ENCODE measurements around the gene SLC38A1.

The SLC38A1 gene

DNA sequence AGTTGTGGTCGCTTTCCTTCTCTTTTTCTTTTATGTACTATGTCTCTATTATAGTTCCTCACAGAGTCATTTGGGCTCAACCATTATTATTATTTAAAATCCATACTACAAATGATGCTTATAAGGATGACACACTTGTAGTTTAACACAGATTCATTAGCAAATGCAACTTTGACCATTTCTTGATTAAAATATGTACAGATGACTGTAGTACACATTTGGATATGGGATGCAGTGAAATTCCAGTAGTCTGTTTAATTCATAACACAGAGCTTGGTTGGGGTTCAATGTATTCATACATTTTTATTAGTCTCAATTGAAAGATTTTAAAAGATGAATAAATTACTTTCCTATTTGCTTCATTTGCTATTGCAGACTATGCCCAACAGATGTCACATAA, 30.0 kb downstream of the SLC38A1 start:
- Histone ChIP-seq H3K79me2 (peaks cover 20% of the 10 kb centered on the region), H3K4me2 (ENCODE audit: low read length) (no peak overlapping the region), H3K4me3 (ENCODE audit: low read depth, low read length) (no peak overlapping the region), H3K27me3 (ENCODE audit: control insufficient read depth, insufficient read depth, low read length) (no peaks in the 10 kb centered on the region), H3K9me3 (ENCODE audit: control insufficient read depth, low read length) (no peaks in the 10 kb centered on the region), H3K36me3 (ENCODE audit: control insufficient read depth, insufficient read depth, low read length) (no peaks in the 10 kb centered on the region), H3K27ac (no peak overlapping the region), H2AFZ (no peak overlapping the region), H3K9ac (no peak overlapping the region), H3K4me1 (no peaks in the 10 kb centered on the region)
- TF ChIP-seq CTCF (IDR thresholded peaks at IDR 0.05) = no peak

DNA sequence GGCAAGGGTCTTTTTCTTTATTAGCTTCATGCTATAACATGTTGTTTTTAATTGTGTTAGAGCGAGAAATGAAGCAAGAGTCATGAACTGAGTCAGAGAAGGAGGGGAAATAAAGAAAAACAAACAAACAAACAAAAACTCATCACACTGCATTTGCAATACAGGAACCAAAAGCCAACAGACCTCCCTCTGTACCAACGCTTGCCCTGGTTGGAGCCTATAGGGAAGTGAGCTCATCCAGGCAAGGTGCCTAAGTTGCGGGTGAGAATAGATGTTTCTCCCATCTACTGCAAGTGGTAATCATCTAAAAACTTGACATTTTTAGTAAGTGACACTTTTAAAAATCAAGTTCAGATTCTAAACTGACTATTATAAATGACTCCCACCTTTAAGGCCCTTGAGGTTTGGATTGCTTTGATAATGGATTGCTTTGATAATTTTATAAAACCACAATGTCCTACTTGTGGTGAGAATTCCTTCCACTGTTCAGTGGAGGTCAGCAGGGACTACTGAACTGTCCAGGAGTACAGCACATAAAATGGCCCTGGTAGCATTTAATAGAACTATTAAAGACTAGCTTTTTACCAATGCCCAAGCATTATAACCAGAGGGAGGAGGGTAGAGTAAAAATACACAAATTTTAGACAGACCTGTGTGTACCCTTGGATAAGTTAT, 31.3 kb downstream of the SLC38A1 start:
- Histone ChIP-seq H3K27ac (no peak overlapping the region), H3K9ac (no peak overlapping the region), H3K27me3 (ENCODE audit: control insufficient read depth, insufficient read depth, low read length) (no peaks in the 10 kb centered on the region), H3K4me2 (ENCODE audit: low read length) (no peak overlapping the region), H3K36me3 (ENCODE audit: control insufficient read depth, insufficient read depth, low read length) (no peaks in the 10 kb centered on the region), H3K4me1 (no peaks in the 10 kb centered on the region), H3K4me3 (ENCODE audit: low read depth, low read length) (no peak overlapping the region), H2AFZ (no peak overlapping the region), H3K9me3 (ENCODE audit: control insufficient read depth, low read length) (no peaks in the 10 kb centered on the region), H3K79me2 (peaks cover 18% of the 10 kb centered on the region)
- TF ChIP-seq CTCF (IDR thresholded peaks at IDR 0.05) = no peak

DNA sequence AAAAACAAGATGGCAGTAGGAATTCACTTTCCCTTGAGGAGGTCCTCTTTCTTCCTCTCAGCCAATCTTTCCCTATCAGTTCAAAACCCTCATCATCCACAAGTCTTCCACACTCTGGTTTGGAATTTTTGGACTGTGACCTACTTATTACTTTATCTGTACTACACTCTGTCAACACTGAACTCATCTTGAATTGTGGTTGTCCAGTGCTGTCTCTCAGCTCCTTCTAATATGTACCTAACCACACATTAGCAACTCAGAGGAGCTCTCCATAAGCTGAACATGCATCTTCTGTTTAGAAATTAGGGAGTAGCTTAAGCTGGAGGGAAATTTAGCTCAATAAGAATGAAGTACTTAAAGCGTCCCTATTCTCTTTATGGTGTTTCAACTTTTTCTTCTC, 34.8 kb downstream of the SLC38A1 start:
- H2AFZ ChIP-seq = no peak overlapping the region
- no peaks in the 10 kb centered on the region for H3K4me1 ChIP-seq
- peaks cover 12% of the 10 kb centered on the region for H3K79me2 ChIP-seq
- no peak overlapping the region for H3K9ac ChIP-seq
- no peaks in the 10 kb centered on the region for H3K36me3 ChIP-seq (ENCODE audit: control insufficient read depth, insufficient read depth, low read length)
- no peaks in the 10 kb centered on the region for H3K27me3 ChIP-seq (ENCODE audit: control insufficient read depth, insufficient read depth, low read length)
- no peaks in the 10 kb centered on the region for H3K9me3 ChIP-seq (ENCODE audit: control insufficient read depth, low read length)
- H3K27ac ChIP-seq = no peak overlapping the region
- H3K4me3 ChIP-seq (ENCODE audit: low read depth, low read length) = no peak overlapping the region
- TF ChIP-seq CTCF (IDR thresholded peaks at IDR 0.05) = no peak
- no peak overlapping the region for H3K4me2 ChIP-seq (ENCODE audit: low read length)

DNA sequence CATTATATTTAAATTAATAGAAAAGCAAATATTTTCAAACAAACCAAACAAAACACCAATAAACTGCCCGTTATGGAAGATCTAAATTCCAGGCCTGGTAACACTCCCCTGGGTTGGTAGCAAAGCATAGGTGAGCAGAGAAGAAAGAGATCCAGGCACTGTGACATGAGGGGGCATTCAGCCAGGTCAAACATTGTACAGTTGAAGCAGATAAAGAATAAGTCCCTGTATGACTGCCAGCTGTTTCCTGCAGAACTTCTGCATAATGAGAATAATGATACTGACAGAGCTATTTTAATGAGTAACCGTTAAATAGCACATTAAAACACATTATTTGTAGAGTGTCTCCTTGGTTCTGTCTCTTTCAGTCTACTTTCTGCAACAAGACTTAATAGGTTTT, 35.4 kb downstream of the SLC38A1 start:
- Histone ChIP-seq H3K27ac (no peak overlapping the region), H3K4me3 (ENCODE audit: low read depth, low read length) (no peak overlapping the region), H3K4me1 (no peaks in the 10 kb centered on the region), H3K36me3 (ENCODE audit: control insufficient read depth, insufficient read depth, low read length) (no peaks in the 10 kb centered on the region), H3K9ac (no peak overlapping the region), H3K9me3 (ENCODE audit: control insufficient read depth, low read length) (no peaks in the 10 kb centered on the region), H3K4me2 (ENCODE audit: low read length) (no peak overlapping the region), H2AFZ (no peak overlapping the region), H3K27me3 (ENCODE audit: control insufficient read depth, insufficient read depth, low read length) (no peaks in the 10 kb centered on the region), H3K79me2 (peaks cover 8% of the 10 kb centered on the region)
- no peak for TF ChIP-seq CTCF (IDR thresholded peaks at IDR 0.05)

DNA sequence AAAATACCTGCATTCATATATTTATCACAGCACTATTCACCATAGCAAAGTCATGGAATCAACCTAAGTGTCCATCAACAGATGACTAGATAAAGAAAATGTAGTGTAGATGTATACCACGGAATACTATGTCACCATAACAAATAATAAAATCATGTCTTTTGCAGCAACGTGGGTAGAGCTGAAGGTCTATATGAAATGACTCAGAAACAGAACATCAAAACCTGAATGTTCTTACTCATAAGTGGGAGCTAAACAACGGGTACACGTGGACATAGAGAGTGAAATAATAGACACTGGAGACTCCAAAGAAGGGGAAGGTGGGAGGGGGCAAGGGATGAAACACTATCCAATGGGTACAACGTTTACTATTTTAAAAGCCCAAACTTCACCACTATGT, 37.9 kb downstream of the SLC38A1 start:
- Histone ChIP-seq H3K27ac (no peak overlapping the region), H3K4me1 (no peaks in the 10 kb centered on the region), H3K36me3 (ENCODE audit: control insufficient read depth, insufficient read depth, low read length) (no peaks in the 10 kb centered on the region), H3K79me2 (peaks cover 9% of the 10 kb centered on the region), H3K27me3 (ENCODE audit: control insufficient read depth, insufficient read depth, low read length) (no peaks in the 10 kb centered on the region), H3K9me3 (ENCODE audit: control insufficient read depth, low read length) (no peaks in the 10 kb centered on the region), H3K4me3 (ENCODE audit: low read depth, low read length) (no peak overlapping the region), H2AFZ (no peak overlapping the region), H3K4me2 (ENCODE audit: low read length) (no peak overlapping the region), H3K9ac (no peak overlapping the region)
- TF ChIP-seq CTCF (IDR thresholded peaks at IDR 0.05) = no peak

Data from parathyroid adenoma (tissue), 2 donors.